Gastroesophageal sphincter (tissue), 3 donors: ENCODE data around the gene PSTPIP1.

Source experiments
- POLR2A ChIP-seq, 2 donors: fragments of 450-650 bp; IDR thresholded peaks; one replicate each; pipeline ENCODE4 v1.6.1; 2017; ENCODE audit warnings: antibody characterized with exemption in 2 of 2, mild to moderate bottlenecking in 2 of 2, moderate library complexity in 1 of 2
- POLR2AphosphoS5 ChIP-seq: sonication (generic); formaldehyde crosslinking; IDR thresholded peaks from one replicate; pipeline ENCODE4 v1.6.1; 2017; ENCODE audit warnings: antibody characterized with exemption
- TF ChIP-seq, protein P1 (sequence below), 4 experiments: fragments of 200-600 bp in 2 of 4; fragments of 450-650 bp in 2 of 4; sonication (generic) in 1 of 4; IDR thresholded peaks; one replicate each; pipeline ENCODE4 v1.5.1; 2017 to 2019; ENCODE audit warnings: antibody characterized with exemption in 4 of 4, mild to moderate bottlenecking in 2 of 4, moderate library complexity in 2 of 4

DNA sequence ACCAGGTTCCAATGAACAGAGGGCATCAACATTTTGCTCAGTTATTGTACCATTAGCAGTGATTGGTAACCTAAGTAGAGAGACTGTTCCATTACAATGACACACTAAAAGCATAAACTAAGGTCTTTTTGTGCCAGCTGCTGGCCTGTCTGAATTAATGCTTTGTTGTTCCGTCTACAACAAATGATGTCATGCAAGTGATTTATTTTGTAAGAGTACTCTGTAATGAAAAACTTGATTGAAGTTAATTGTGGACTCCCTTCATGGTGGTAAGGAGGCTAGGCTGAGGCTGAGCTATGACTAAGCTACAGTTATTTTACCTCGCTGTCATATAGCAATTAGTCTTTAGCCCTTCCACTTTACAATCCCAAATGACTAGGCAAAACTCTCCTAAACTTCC lies 40.2 kb upstream of the PSTPIP1 start:
- TF ChIP-seq, protein P1, sequence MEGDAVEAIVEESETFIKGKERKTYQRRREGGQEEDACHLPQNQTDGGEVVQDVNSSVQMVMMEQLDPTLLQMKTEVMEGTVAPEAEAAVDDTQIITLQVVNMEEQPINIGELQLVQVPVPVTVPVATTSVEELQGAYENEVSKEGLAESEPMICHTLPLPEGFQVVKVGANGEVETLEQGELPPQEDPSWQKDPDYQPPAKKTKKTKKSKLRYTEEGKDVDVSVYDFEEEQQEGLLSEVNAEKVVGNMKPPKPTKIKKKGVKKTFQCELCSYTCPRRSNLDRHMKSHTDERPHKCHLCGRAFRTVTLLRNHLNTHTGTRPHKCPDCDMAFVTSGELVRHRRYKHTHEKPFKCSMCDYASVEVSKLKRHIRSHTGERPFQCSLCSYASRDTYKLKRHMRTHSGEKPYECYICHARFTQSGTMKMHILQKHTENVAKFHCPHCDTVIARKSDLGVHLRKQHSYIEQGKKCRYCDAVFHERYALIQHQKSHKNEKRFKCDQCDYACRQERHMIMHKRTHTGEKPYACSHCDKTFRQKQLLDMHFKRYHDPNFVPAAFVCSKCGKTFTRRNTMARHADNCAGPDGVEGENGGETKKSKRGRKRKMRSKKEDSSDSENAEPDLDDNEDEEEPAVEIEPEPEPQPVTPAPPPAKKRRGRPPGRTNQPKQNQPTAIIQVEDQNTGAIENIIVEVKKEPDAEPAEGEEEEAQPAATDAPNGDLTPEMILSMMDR (IDR thresholded peaks at IDR 0.05) = no peak
- TF ChIP-seq POLR2A (IDR thresholded peaks at IDR 0.05) (no peak), POLR2AphosphoS5 (no peak)
